PC-3 (cell line): ENCODE data around the gene ZNF679. TPM values are rescaled to one million over a fixed set of nuclear protein-coding genes. Genes with fewer than 3 reads are reported as not detected.
"Not testable (repeated sequence)": the region's sequence is repeated elsewhere in the genome, so short reads cannot be mapped to it uniquely, and the experiment has no call there.

Experiments used
- ATAC-seq: fragments of 200-7000 bp; cut with Tn5 transposase; 2 replicates; pipeline ENCODE4 v1.9.1; 2020; ENCODE audit warnings: mild to moderate bottlenecking, moderate library complexity
- Bru-seq: library from RNA; stranded (reverse); fragments of 400-500 nt; gene quantifications from one replicate; lab custom pipeline; 2021; lab: Mats Ljungman, UMichigan
- BruChase-seq, 2 experiments: library from RNA; stranded (reverse); fragments of 400-500 nt; gene quantifications; one replicate each; lab custom pipeline; 2021; lab: Mats Ljungman, UMichigan
- BruUV-seq: library from RNA; stranded (reverse); fragments of 400-500 nt; replicated peaks from 2 replicates; lab custom pipeline; 2021; lab: Mats Ljungman, UMichigan
- CTCF ChIA-PET: fragments of 300-600 bp; sonication (Branson Sonifier 250); formaldehyde crosslinking; loops from one replicate; lab custom pipeline; 2022; ENCODE audit warnings: antibody characterized with exemption; lab: Charles Lee
- POLR2A ChIA-PET: fragments of 300-600 bp; sonication (Branson Sonifier 250); formaldehyde crosslinking; loops from one replicate; lab custom pipeline; 2022; ENCODE audit warnings: antibody characterized with exemption; ENCODE audit not compliant: unreplicated experiment; lab: Charles Lee
- DNase-seq: peaks from one replicate; pipeline ENCODE4 v3.0.0-alpha.2; 2015
- H2AFZ ChIP-seq: fragments of 300-600 bp; sonication (generic); 2 replicates; pipeline ENCODE4 v1.6.0; 2016; ENCODE audit warnings: antibody characterized with exemption, low read length
- H3F3A ChIP-seq: fragments of 300-600 bp; sonication (generic); one replicate; pipeline ENCODE4 v1.6.0; 2017; ENCODE audit warnings: antibody characterized with exemption, low read length, control low read depth, mild to moderate bottlenecking; ENCODE audit not compliant: unreplicated experiment
- H3K27ac ChIP-seq: fragments of 300-600 bp; sonication (generic); 2 replicates; pipeline ENCODE4 v1.5.1; 2016; ENCODE audit warnings: mild to moderate bottlenecking, low read length
- H3K27me3 ChIP-seq: fragments of 300-600 bp; sonication (generic); 2 replicates; pipeline ENCODE4 v1.6.1; 2016; ENCODE audit warnings: low read length, mixed read lengths
- H3K36me3 ChIP-seq: fragments of 300-600 bp; sonication (generic); 2 replicates; pipeline ENCODE4 v1.6.1; 2016; ENCODE audit warnings: low read depth, mixed run types, low read length, mixed read lengths
- H3K4me1 ChIP-seq: fragments of 300-600 bp; sonication (generic); 2 replicates; pipeline ENCODE4 v1.5.1; 2016; ENCODE audit warnings: low read length; ENCODE audit not compliant: insufficient read depth
- H3K4me2 ChIP-seq: fragments of 300-600 bp; sonication (generic); 2 replicates; pipeline ENCODE4 v1.6.0; 2016; ENCODE audit warnings: low read length
- H3K4me3 ChIP-seq: fragments of 300-600 bp; sonication (generic); 2 replicates; pipeline ENCODE4 v1.5.1; 2016; ENCODE audit warnings: mild to moderate bottlenecking, low read length, mixed read lengths
- H3K79me2 ChIP-seq: fragments of 300-600 bp; sonication (generic); 2 replicates; pipeline ENCODE4 v1.6.1; 2017; ENCODE audit warnings: low read length, mixed read lengths
- H3K9ac ChIP-seq: fragments of 300-600 bp; sonication (generic); 2 replicates; pipeline ENCODE4 v1.6.0; 2016; ENCODE audit warnings: mild to moderate bottlenecking, low read length
- H3K9me2 ChIP-seq: fragments of 300-600 bp; sonication (generic); replicated peaks from 2 replicates; pipeline ENCODE4 v1.6.1; 2016; ENCODE audit warnings: mixed run types, low read length, mixed read lengths
- H3K9me3 ChIP-seq: fragments of 300-600 bp; sonication (generic); 2 replicates; pipeline ENCODE4 v1.6.1; 2016; ENCODE audit warnings: low read length, mixed read lengths
- H4K20me1 ChIP-seq: fragments of 300-600 bp; sonication (generic); 2 replicates; pipeline ENCODE4 v1.6.1; 2016; ENCODE audit warnings: low read length, mixed read lengths
- EZH2 ChIP-seq: fragments of 300-600 bp; sonication (generic); IDR thresholded peaks from one replicate; pipeline ENCODE4 v1.6.1; 2017; ENCODE audit warnings: antibody characterized with exemption, mild to moderate bottlenecking, low read length; ENCODE audit not compliant: unreplicated experiment
- EZH2phosphoT487 ChIP-seq: fragments of 300-600 bp; sonication (generic); IDR thresholded peaks from 2 replicates; pipeline ENCODE4 v1.6.1; 2018; ENCODE audit warnings: mild to moderate bottlenecking, antibody characterized with exemption, low read length, borderline replicate concordance
- intact Hi-C: fragments of 100-400 bp; cut with micrococcal nuclease; formaldehyde crosslinking; loops from 2 replicates; pipeline ENCODE4 v1.9.0; 2023
- long read RNA-seq: library from polyadenylated mRNA; unstranded; transcript quantifications from one replicate; pipeline ENCODE4 v2.0.0, GENCODE V29; 2021; ENCODE audit not compliant: unreplicated experiment
- total RNA-seq: library from RNA; depleted of rRNA; stranded (reverse); fragments of >200 nt; gene quantifications from 2 replicates; pipeline ENCODE4 v1.2.3, GENCODE V29; 2014; rRNA removed
- TF ChIP-seq, protein P1 (sequence below): fragments of 300-600 bp; sonication (generic); conservative IDR thresholded peaks from 2 replicates; pipeline ENCODE4 v1.5.1; 2017; ENCODE audit warnings: antibody characterized with exemption, low read depth, mild to moderate bottlenecking, low read length

Gene ZNF679
- total RNA-seq (not detected in 2 replicates), Bru-seq, nascent RNA (not detected), BruChase-seq, experiment 1, labeled RNA remaining after a 6-hour chase (not detected), BruChase-seq, experiment 2, labeled RNA remaining after a 2-hour chase (not detected)
- long read RNA-seq: 0 reads

DNA sequence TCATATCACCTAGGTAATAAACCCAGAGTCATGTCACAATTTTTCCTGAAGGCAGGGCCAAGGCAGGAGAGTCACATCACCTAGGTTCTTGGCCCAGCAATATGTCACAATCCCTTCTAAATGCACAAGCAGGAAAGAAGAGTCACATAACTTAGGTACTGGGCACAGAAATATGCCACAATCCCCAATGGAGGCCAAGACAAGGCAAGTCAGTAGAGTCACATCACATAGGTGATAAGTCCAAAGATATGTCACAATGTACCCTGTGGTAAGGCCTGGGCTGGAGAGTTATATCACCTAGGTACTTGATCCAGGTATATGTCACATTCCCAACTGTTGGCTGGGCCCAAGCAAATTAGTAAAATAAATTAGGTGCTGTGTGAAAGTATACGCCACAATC, at the start of gene ZNF679:
TSS of gene ZNF679 (plus strand) at position 301 of the 400 bp plus-strand sequence. CDS start 20,644 bp downstream, outside the sequence.
- H3K9me2 ChIP-seq, H4K20me1 ChIP-seq, H3K4me3 ChIP-seq, H3K9ac ChIP-seq, intact Hi-C loops, H2AFZ ChIP-seq, POLR2A ChIA-PET, H3F3A ChIP-seq, H3K4me1 ChIP-seq, BruUV-seq, H3K27ac ChIP-seq, H3K27me3 ChIP-seq, H3K36me3 ChIP-seq, DNase-seq, ATAC-seq, CTCF ChIA-PET, H3K9me3 ChIP-seq, H3K4me2 ChIP-seq, H3K79me2 ChIP-seq: not testable (repeated sequence)

GRCh38 chr7:64180989-64181388, 47.3 kb upstream of the ZNF679 start:
- Histone ChIP-seq H3K79me2 (no peaks in the 10 kb centered on the region), H3K9ac (no peak overlapping the region), H3K4me3 (no peak overlapping the region), H3K9me3 (0 out of 2 replicates have a peak, but pooled peaks cover 6% of the 10 kb centered on the region), H3K27me3 (no peaks in the 10 kb centered on the region), H3K4me1 (no peaks in the 10 kb centered on the region), H3K36me3 (no peaks in the 10 kb centered on the region), H3K4me2 (no peak overlapping the region), H3K9me2 (no peaks in the 10 kb centered on the region), H4K20me1 (no peaks in the 10 kb centered on the region), H3F3A (no peaks in the 10 kb centered on the region), H3K27ac (no peak overlapping the region), H2AFZ (no peak overlapping the region)
- CTCF ChIA-PET: no interaction called here
- intact Hi-C loops: no loop called here
- peak; percentile 34 for DNase-seq
- ATAC-seq: no peak
- no TSS peak for BruUV-seq
- TF ChIP-seq, protein P1, sequence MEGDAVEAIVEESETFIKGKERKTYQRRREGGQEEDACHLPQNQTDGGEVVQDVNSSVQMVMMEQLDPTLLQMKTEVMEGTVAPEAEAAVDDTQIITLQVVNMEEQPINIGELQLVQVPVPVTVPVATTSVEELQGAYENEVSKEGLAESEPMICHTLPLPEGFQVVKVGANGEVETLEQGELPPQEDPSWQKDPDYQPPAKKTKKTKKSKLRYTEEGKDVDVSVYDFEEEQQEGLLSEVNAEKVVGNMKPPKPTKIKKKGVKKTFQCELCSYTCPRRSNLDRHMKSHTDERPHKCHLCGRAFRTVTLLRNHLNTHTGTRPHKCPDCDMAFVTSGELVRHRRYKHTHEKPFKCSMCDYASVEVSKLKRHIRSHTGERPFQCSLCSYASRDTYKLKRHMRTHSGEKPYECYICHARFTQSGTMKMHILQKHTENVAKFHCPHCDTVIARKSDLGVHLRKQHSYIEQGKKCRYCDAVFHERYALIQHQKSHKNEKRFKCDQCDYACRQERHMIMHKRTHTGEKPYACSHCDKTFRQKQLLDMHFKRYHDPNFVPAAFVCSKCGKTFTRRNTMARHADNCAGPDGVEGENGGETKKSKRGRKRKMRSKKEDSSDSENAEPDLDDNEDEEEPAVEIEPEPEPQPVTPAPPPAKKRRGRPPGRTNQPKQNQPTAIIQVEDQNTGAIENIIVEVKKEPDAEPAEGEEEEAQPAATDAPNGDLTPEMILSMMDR: peak; percentile 46; the same call in 1 of the 2 replicates
- no peak for TF ChIP-seq EZH2
- POLR2A ChIA-PET: no interaction called here

- H4K20me1 ChIP-seq: no peaks in the 10 kb centered on the region
- 0 out of 2 replicates have a peak, but pooled peaks cover 6% of the 10 kb centered on the region for H3K9me3 ChIP-seq
- ATAC-seq (no peak), DNase-seq (no peak)
- no peak overlapping the region for H3K4me2 ChIP-seq
- no peaks in the 10 kb centered on the region for H3K4me1 ChIP-seq
- ChIA-PET CTCF (no interaction called here), POLR2A (no interaction called here)
- H3K9ac ChIP-seq: no peak overlapping the region
- no peaks in the 10 kb centered on the region for H3K79me2 ChIP-seq
- no peaks in the 10 kb centered on the region for H3K9me2 ChIP-seq
- H2AFZ ChIP-seq: no peak overlapping the region
- no peaks in the 10 kb centered on the region for H3F3A ChIP-seq
- H3K27me3 ChIP-seq: no peaks in the 10 kb centered on the region
- no peak overlapping the region for H3K27ac ChIP-seq
- intact Hi-C loops: no loop called here
- H3K4me3 ChIP-seq: no peak overlapping the region
- BruUV-seq: no TSS peak
- TF ChIP-seq EZH2 (no peak), EZH2phosphoT487 (no peak)
- TF ChIP-seq, protein P1: no peak
- no peaks in the 10 kb centered on the region for H3K36me3 ChIP-seq
These were observed 46.7 kb upstream of the ZNF679 start for GRCh38 chr7:64181586-64181985.
